ENCODE results near the gene STX4. TPM values are rescaled to one million over a fixed set of nuclear protein-coding genes. Genes with fewer than 3 reads are reported as not detected.

Gene STX4
- total RNA-seq, 4 donors from 2014 or later = 19.0 to 35.9 (median 25.1) TPM

- TF ChIP-seq POLR2A (IDR thresholded peaks at IDR 0.05) (no peak), CTCF (IDR thresholded peaks at IDR 0.05) (no peak)
- DNase-seq = no peak
- Histone ChIP-seq H3K4me3 (no peak overlapping the region), H3K27ac (no peak overlapping the region), H3K27me3 (no peaks in the 10 kb centered on the region), H3K9me3 (no peaks in the 10 kb centered on the region), H3K36me3 (peaks cover 33 to 59% (median 51%) of the 10 kb centered on the region in 3 donors), H3K4me1 (peaks cover 14 to 42% (median 18%) of the 10 kb centered on the region in 3 donors)
- WGBS, 2 donors = 93 to 95% methylated on average over 4 to 7 of the region's 13 CpGs
- intact Hi-C loops (cut with DNase I) = no loop called here
These were observed 43.7 kb downstream of the STX4 start for GRCh38 chr16:31077024-31077423.

- intact Hi-C loops (cut with DNase I) = no loop called here
- no peak for TF ChIP-seq CTCF (IDR thresholded peaks at IDR 0.05)
- TF ChIP-seq POLR2A (IDR thresholded peaks at IDR 0.05) = no peak
- 85 to 89% methylated on average over 7 to 9 of the region's 30 CpGs for WGBS, 2 donors
These were observed 44.4 kb downstream of the STX4 start for GRCh38 chr16:31077592-31078396.

GRCh38 chr16:31078597-31079341 is 45.4 kb downstream of the STX4 start:
- 80 to 100% methylated on average over 3 to 5 of the region's 15 CpGs for WGBS, 2 donors
- Histone ChIP-seq H3K4me3 (no peak overlapping the region), H3K36me3 (peaks cover 33 to 76% (median 53%) of the 10 kb centered on the region in 3 donors), H3K27ac (no peak overlapping the region), H3K4me1 (peaks cover 10 to 37% (median 11%) of the 10 kb centered on the region in 3 donors), H3K27me3 (no peaks in the 10 kb centered on the region), H3K9me3 (no peaks in the 10 kb centered on the region)
- no peak for DNase-seq
- intact Hi-C loops (cut with DNase I) = no loop called here
- no peak for TF ChIP-seq POLR2A (IDR thresholded peaks at IDR 0.05)
- TF ChIP-seq CTCF (IDR thresholded peaks at IDR 0.05) = no peak

More at GRCh38 chr16:31077592-31078396, 44.4 kb downstream of the STX4 start:
- Histone ChIP-seq H3K36me3 (peaks cover 33 to 67% (median 51%) of the 10 kb centered on the region in 3 donors), H3K9me3 (no peaks in the 10 kb centered on the region), H3K4me1 (peaks cover 10 to 39% (median 12%) of the 10 kb centered on the region in 3 donors), H3K4me3 (no peak overlapping the region), H3K27me3 (no peaks in the 10 kb centered on the region), H3K27ac (no peak overlapping the region)
- no peak for DNase-seq

- no peak for DNase-seq
- Histone ChIP-seq H3K27ac (no peak overlapping the region), H3K36me3 (peaks cover 33 to 83% (median 57%) of the 10 kb centered on the region in 3 donors), H3K4me1 (peaks cover 10 to 37% (median 11%) of the 10 kb centered on the region in 3 donors), H3K4me3 (no peak overlapping the region), H3K9me3 (no peaks in the 10 kb centered on the region), H3K27me3 (no peaks in the 10 kb centered on the region)
- intact Hi-C loops (cut with DNase I) = no loop called here
- TF ChIP-seq CTCF (IDR thresholded peaks at IDR 0.05) = no peak
- no peak for TF ChIP-seq POLR2A (IDR thresholded peaks at IDR 0.05)
- 68 to 93% methylated on average over 3 to 6 of the region's 13 CpGs for WGBS, 2 donors
These were observed 46.1 kb downstream of the STX4 start for GRCh38 chr16:31079342-31079944.

Measured in esophagus squamous epithelium (tissue), 5 donors.